Activated T-helper 2 cell treated with anti-CD3 and anti-CD28 coated beads, Interferon-gamma antibody, Interleukin-2, Interleukin-4, amounts not matched to agents 10 μg/mL and 5 μg/mL and 100 μg/mL, durations not matched to agents 14 hours and 24 hours and 36 hours (primary cell): Measurements from ENCODE around the gene SNAP29. TPM values are rescaled to one million over a fixed set of nuclear protein-coding genes. Genes with fewer than 3 reads are reported as not detected.
A peak's percentile ranks its signal among the peaks of the same experiment; 100 is the strongest.

Source experiments
- DNase-seq: peaks from one replicate; pipeline ENCODE4 v3.0.0; 2021; ENCODE audit warnings: low spot score
- H3K27ac Mint-ChIP-seq: one replicate; pipeline ENCODE4 v1.8.0; 2021; ENCODE audit warnings: mixed read lengths
- H3K27me3 Mint-ChIP-seq: one replicate; pipeline ENCODE4 v1.8.0; 2021; ENCODE audit warnings: low read depth, mixed read lengths
- H3K36me3 Mint-ChIP-seq: one replicate; pipeline ENCODE4 v1.8.0; 2021; ENCODE audit warnings: low read depth, mixed read lengths
- H3K4me1 Mint-ChIP-seq: one replicate; pipeline ENCODE4 v1.8.0; 2021; ENCODE audit warnings: low read depth, mixed read lengths
- H3K4me3 Mint-ChIP-seq: one replicate; pipeline ENCODE4 v1.8.0; 2021; ENCODE audit warnings: low read depth, mild to moderate bottlenecking, moderate library complexity, mixed read lengths
- H3K9me3 Mint-ChIP-seq: one replicate; pipeline ENCODE4 v1.8.0; 2021; ENCODE audit warnings: mixed read lengths
- intact Hi-C: fragments of 100-400 bp; cut with micrococcal nuclease; formaldehyde crosslinking; loops from one replicate; pipeline ENCODE4 v1.15.1; 2023
- total RNA-seq: library from RNA; stranded (reverse); gene quantifications from 2 replicates; pipeline ENCODE4 v1.2.3, GENCODE V29; 2022

Gene SNAP29
- total RNA-seq, 1 donor from 2014 or later: 31.4 TPM

- peaks cover 19% of the 10 kb centered on the region for H3K4me1 Mint-ChIP-seq
- H3K9me3 Mint-ChIP-seq: no peaks in the 10 kb centered on the region
- H3K27ac Mint-ChIP-seq: no peak overlapping the region
- intact Hi-C loops: no loop called here
- H3K36me3 Mint-ChIP-seq: no peaks in the 10 kb centered on the region
- no peaks in the 10 kb centered on the region for H3K27me3 Mint-ChIP-seq
- no peak overlapping the region for H3K4me3 Mint-ChIP-seq
- no peak for DNase-seq
These were observed 18.0 kb upstream of the SNAP29 start for GRCh38 chr22:20840646-20841371.

DNA sequence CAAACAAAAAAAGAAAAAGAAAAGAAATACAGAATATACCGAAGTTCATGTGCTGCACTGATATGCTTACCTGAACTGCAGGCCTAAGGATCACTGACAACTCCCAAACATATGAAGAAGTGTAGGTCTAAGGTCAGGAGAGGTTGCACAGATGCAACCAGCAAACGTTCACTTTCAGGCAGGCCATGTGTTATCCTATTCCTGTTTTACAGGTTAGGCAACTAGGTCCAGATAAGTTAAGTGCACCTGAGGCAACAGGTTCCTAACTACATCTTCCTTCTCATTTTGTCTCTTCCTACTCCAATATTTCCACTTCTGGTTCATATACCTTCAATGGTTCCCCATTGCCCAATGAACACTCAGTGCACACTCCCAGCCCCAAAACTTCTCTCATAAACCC is 15.3 kb upstream of the SNAP29 start:
- intact Hi-C loops: no loop called here
- no peak for DNase-seq
- no peak overlapping the region for H3K27ac Mint-ChIP-seq
- no peak overlapping the region for H3K4me3 Mint-ChIP-seq
- H3K9me3 Mint-ChIP-seq: no peaks in the 10 kb centered on the region
- H3K4me1 Mint-ChIP-seq: peaks cover 20% of the 10 kb centered on the region
- no peaks in the 10 kb centered on the region for H3K27me3 Mint-ChIP-seq
- H3K36me3 Mint-ChIP-seq: no peaks in the 10 kb centered on the region

GRCh38 chr22:20844055-20845037 is 14.5 kb upstream of the SNAP29 start:
- no peak overlapping the region for H3K27ac Mint-ChIP-seq
- H3K4me1 Mint-ChIP-seq: peaks cover 20% of the 10 kb centered on the region
- intact Hi-C loops: no loop called here

DNA sequence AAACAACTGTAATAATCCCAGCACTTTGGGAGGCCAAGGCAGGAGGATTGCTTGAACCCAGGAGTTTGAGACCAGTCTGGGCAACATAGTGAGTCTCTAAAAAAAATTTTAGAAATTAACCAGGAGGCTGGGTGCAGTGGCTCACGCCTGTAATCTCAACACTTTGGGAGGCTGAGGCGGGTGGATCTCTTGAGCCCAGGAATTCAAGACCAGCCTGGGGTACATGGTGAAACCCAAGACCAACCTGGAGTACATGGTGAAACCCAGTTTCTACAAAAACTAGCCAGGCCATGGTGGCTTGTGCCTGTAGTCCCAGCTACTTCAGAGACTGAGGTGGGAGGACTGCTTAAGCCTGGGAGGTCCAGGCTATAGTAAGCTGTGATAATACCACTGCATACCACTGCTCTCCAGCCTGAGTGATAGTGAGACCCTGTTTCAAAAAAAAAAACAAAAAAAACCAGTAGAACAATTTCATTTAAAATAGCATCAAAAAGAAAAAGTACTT is 11.4 kb upstream of the SNAP29 start:
- H3K4me1 Mint-ChIP-seq: peaks cover 4% of the 10 kb centered on the region
- no peaks in the 10 kb centered on the region for H3K36me3 Mint-ChIP-seq
- H3K27me3 Mint-ChIP-seq: no peaks in the 10 kb centered on the region
- intact Hi-C loops: no loop called here
- no peaks in the 10 kb centered on the region for H3K9me3 Mint-ChIP-seq
- no peak overlapping the region for H3K4me3 Mint-ChIP-seq
- DNase-seq: no peak
- H3K27ac Mint-ChIP-seq: no peak overlapping the region

More at GRCh38 chr22:20844055-20845037, 14.5 kb upstream of the SNAP29 start:
- H3K4me3 Mint-ChIP-seq: no peak overlapping the region
- H3K27me3 Mint-ChIP-seq: no peaks in the 10 kb centered on the region
- no peaks in the 10 kb centered on the region for H3K36me3 Mint-ChIP-seq
- no peak for DNase-seq
- no peaks in the 10 kb centered on the region for H3K9me3 Mint-ChIP-seq

GRCh38 chr22:20852076-20852475 is 6.7 kb upstream of the SNAP29 start:
- intact Hi-C loops: loop anchor here (10.0 kb wide), 1 partner anchor 67 kb away; no protein-coding TSS in a partner anchor

DNA sequence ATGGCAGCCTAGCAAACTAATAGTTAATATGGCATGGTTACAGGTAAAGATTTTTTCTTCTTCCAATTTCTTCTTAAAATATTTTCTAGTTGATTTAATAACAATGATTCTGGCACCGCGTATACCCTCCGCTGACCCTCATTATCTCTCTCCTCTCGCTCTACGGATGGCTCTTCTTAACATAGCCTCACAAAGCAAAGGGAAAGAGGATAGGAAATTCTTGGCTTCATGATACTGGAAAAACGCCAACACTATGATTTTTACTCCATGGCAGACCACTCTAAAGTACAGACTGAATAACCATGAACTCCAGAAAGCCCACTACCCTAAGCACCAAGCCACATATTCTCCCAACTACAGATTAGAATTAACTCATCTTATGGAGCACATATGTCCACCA is 6.3 kb upstream of the SNAP29 start:
- H3K27ac Mint-ChIP-seq: no peak overlapping the region
- DNase-seq: no peak
- intact Hi-C loops: loop anchor here (10.0 kb wide), 1 partner anchor 68 kb away; no protein-coding TSS in a partner anchor
- H3K36me3 Mint-ChIP-seq: no peaks in the 10 kb centered on the region
- no peaks in the 10 kb centered on the region for H3K9me3 Mint-ChIP-seq
- H3K27me3 Mint-ChIP-seq: no peaks in the 10 kb centered on the region
- no peak overlapping the region for H3K4me3 Mint-ChIP-seq
- H3K4me1 Mint-ChIP-seq: peaks cover 16% of the 10 kb centered on the region

More at GRCh38 chr22:20852076-20852475, 6.7 kb upstream of the SNAP29 start:
- H3K4me1 Mint-ChIP-seq: peaks cover 12% of the 10 kb centered on the region
- H3K9me3 Mint-ChIP-seq: no peaks in the 10 kb centered on the region
- no peak for DNase-seq
- no peaks in the 10 kb centered on the region for H3K27me3 Mint-ChIP-seq
- no peak overlapping the region for H3K27ac Mint-ChIP-seq
- no peak overlapping the region for H3K4me3 Mint-ChIP-seq
- H3K36me3 Mint-ChIP-seq: no peaks in the 10 kb centered on the region

GRCh38 chr22:20853236-20853660 is 5.6 kb upstream of the SNAP29 start:
- Mint-ChIP-seq H3K4me3 (no peak overlapping the region), H3K27me3 (no peaks in the 10 kb centered on the region), H3K4me1 (peaks cover 20% of the 10 kb centered on the region), H3K9me3 (no peaks in the 10 kb centered on the region), H3K27ac (no peak overlapping the region), H3K36me3 (no peaks in the 10 kb centered on the region)
- intact Hi-C loops: loop anchor here (10.0 kb wide), 1 partner anchor 68 kb away; no protein-coding TSS in a partner anchor
- DNase-seq: no peak

GRCh38 chr22:20857247-20857643 is 1.6 kb upstream of the SNAP29 start:
- Mint-ChIP-seq H3K36me3 (peaks cover 6% of the 10 kb centered on the region), H3K27me3 (no peaks in the 10 kb centered on the region), H3K4me1 (peaks cover 33% of the 10 kb centered on the region), H3K4me3 (peak overlapping the region; percentile 87), H3K9me3 (no peaks in the 10 kb centered on the region), H3K27ac (no peak overlapping the region)
- no peak for DNase-seq
- intact Hi-C loops: loop anchor here (10.0 kb wide), 1 partner anchor 72 kb away; no protein-coding TSS in a partner anchor

DNA sequence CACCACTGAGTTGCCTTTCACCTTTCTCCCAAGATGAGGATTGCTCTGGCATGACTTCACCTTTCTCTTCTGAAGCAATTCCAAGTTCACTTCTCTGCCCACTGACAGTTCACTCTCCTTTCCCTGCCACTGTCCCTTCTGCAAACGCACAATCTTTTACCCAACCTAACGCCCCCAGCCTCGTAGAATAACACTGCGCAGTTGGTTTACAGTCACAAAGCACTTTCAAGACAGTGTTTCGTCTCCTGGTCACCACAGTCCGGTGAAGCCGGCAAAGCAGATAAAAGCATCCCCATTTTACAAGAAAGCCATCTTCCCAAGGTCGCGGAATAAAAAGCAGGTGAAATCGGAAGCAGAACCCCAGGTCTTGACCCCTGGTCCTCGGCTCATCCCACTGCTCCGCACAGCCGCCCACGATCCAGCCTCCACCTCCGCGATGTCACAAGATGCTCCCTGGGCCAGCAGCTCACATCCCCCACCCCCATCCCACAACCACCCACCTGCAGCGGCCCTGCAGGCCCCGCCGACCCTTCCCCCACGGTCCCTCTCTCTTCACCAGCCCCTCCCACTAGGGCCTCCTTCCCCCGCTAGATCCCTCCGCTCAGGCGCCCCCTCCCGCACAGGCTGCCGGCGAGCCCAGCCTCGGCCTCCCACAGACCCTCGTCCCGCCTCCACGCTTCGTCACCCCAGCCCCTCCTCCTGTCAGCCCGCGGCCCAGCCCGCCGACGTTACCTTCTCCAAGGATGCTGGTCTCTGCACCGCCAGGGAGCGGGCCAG is 781 bp upstream of the SNAP29 start:
- DNase-seq: peak; percentile 82
- H3K4me1 Mint-ChIP-seq: peaks cover 35% of the 10 kb centered on the region
- H3K4me3 Mint-ChIP-seq: peak overlapping the region; percentile 87
- peaks cover 12% of the 10 kb centered on the region for H3K36me3 Mint-ChIP-seq
- H3K27ac Mint-ChIP-seq: peak overlapping the region; percentile 52
- no peaks in the 10 kb centered on the region for H3K27me3 Mint-ChIP-seq
- intact Hi-C loops: loop anchor here (1.0 to 10.0 kb wide), 4 partner anchors 59 to 156 kb away; partner anchors contain the start of gene CRKL
- no peaks in the 10 kb centered on the region for H3K9me3 Mint-ChIP-seq

DNA sequence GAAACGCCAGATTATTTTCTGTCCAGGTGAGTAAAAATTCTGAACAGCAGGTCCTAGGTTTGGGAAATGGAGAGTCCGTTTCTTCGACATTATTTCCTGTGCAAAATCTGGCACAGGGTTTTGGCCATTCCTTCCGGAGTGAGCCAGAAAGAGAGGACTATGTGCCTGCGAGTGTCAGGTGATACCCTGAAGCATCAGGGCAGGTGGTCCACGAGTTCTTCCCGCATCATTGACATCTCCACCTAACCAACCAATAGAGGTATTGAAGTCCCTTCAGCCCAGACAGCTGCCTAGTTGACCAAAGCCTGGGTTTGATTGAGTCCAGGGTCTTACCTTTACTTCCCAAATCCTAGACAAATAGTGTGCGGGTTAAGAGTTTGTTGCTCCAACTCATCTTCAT is 808 bp downstream of the SNAP29 start:
- peaks cover 15% of the 10 kb centered on the region for H3K36me3 Mint-ChIP-seq
- H3K9me3 Mint-ChIP-seq: no peaks in the 10 kb centered on the region
- peak overlapping the region; percentile 60 for H3K27ac Mint-ChIP-seq
- peak overlapping the region; percentile 82 for H3K4me3 Mint-ChIP-seq
- H3K4me1 Mint-ChIP-seq: peaks cover 35% of the 10 kb centered on the region
- intact Hi-C loops: loop anchor here (2.0 to 10.0 kb wide), 2 partner anchors 75 to 141 kb away; no protein-coding TSS in a partner anchor
- DNase-seq: no peak
- H3K27me3 Mint-ChIP-seq: no peaks in the 10 kb centered on the region

GRCh38 chr22:20862540-20862939 is 3.7 kb downstream of the SNAP29 start:
- Mint-ChIP-seq H3K9me3 (no peaks in the 10 kb centered on the region), H3K27me3 (no peaks in the 10 kb centered on the region), H3K27ac (no peak overlapping the region), H3K4me1 (peaks cover 33% of the 10 kb centered on the region), H3K4me3 (no peak overlapping the region), H3K36me3 (peaks cover 17% of the 10 kb centered on the region)
- no peak for DNase-seq
- intact Hi-C loops: no loop called here

- intact Hi-C loops: no loop called here
- H3K27ac Mint-ChIP-seq: no peak overlapping the region
These were observed 4.6 kb downstream of the SNAP29 start for GRCh38 chr22:20863366-20863765.

More at GRCh38 chr22:20863366-20863765, 4.6 kb downstream of the SNAP29 start:
- no peak overlapping the region for H3K4me3 Mint-ChIP-seq
- peaks cover 20% of the 10 kb centered on the region for H3K36me3 Mint-ChIP-seq
- DNase-seq: no peak
- no peaks in the 10 kb centered on the region for H3K27me3 Mint-ChIP-seq
- peaks cover 30% of the 10 kb centered on the region for H3K4me1 Mint-ChIP-seq
- H3K9me3 Mint-ChIP-seq: no peaks in the 10 kb centered on the region
